ENCODE data around the gene GALNS.
"Not testable (repeated sequence)": the region's sequence is repeated elsewhere in the genome, so short reads cannot be mapped to it uniquely, and the experiment has no call there.

Gene GALNS

DNA sequence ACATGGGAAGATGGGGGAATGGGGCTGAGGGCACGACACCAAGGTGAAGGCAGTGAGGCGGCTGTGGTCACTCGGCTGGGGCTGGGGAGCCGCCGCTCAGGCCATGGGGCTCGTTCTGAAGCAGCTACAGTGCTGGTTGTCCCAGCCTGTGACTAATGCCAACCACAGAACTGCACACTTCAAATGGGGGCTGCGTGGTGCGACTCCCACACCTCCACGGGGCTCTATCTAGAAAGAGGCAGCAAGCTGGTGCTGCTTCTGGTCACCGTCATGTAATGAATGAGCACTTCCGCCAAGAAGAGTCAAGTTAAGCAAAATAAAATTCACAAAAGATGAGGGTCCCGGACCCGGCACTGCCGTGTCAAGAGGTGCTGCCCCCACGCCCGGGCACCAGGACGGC, 20.0 kb downstream of the GALNS start:
- DNase-seq (ENCODE audit: low spot score): no peak

DNA sequence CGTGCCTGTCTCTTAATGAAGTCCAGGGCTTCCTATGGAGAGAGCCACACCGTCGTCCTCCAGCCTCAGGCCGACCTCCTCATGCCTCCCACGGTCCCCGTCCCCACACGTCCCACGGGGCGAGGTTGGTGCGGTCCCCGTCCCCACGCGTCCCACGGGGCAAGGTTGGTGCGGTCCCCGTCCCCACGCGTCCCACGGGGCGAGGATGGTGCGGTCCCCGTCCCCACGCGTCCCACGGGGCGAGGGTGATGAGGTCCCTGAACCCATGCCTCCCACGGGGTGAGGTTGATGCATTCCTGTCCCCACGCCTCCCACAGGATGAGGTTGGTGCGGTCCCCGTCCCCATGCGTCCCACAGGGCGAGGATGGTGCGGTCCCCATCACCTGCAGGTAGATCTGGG, 20.9 kb downstream of the GALNS start:
- no peak for DNase-seq (ENCODE audit: low spot score)

DNA sequence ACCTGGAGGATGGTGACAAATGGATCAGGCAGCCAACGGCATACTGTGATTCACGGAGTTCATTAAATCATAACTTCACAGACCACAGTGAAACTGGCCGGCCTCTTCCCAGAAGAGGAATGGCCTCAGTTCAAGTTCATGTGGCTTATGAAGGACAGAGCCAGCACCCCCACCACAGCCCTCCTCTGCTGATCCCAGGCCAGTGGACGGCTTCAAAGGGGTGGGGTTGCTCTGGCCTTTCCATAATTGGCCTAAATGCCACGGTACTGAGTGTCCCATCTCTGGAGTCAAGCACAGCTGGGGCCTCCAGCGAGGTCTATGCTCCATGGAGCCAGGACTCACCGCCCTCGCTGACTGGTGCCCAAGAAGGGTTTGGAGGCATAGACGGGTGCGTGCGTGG, 21.4 kb downstream of the GALNS start:
- no peak for DNase-seq (ENCODE audit: low spot score)

DNA sequence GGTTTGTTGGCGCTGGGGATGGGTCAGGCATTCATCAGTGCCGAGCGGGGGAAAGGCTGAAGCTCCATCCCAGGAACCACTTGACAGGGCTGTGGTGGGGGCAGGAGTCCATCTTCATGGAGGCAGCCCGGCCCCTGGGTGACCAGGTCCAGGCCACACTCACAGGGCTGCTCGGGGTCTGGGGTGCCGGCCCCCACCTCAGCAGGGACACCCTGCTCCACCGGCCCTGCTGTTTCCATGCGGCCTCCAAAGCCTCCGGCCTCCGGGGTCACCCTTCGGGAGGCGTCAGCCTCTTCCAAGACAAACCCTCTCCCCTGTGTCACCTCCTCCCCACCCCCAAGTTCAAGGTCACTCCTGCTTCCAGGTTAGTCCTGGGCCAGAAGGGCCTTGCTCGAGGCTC, 22.1 kb downstream of the GALNS start:
- DNase-seq (ENCODE audit: low spot score): no peak

DNA sequence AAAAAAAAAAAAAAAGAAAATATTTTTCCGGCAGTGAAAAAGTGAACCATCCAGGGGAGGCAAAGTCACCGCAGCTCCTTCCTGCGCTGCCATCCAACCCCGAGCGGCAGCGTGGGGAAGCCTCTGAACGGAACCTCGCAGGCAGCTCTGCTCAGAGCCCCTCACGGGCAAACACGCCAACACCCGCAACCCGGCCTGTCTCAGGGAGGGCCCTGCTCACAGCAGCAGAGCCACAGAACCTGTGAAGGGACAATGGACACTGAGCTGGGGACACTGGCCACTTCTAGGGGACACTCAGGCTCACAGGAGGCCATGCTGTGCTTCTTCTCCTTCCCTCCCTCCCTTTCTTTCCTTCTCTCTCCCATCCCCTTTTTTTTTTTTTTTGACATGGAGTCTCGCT, 23.7 kb downstream of the GALNS start:
- DNase-seq (ENCODE audit: low spot score): no peak

DNA sequence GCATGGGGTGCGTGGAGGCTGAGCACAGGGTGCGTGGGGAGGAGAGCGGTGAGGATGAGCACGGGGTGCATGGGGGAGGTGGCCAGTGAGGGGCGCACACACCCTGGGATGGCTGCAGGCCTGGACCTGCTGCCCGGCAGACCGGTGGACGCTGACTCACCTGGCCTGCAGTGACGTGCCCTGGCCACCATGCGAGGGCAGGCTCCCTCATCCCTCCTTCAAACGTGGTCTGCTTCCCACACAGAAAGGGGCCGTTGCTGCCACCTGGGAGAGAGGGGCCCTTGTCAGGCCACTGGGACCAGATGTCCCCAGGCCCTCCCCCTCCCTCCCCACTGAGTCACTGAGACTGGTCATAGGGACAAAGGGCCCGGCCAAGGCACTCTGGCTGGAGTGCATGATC, 24.9 kb downstream of the GALNS start:
- no peak for DNase-seq (ENCODE audit: low spot score)

DNA sequence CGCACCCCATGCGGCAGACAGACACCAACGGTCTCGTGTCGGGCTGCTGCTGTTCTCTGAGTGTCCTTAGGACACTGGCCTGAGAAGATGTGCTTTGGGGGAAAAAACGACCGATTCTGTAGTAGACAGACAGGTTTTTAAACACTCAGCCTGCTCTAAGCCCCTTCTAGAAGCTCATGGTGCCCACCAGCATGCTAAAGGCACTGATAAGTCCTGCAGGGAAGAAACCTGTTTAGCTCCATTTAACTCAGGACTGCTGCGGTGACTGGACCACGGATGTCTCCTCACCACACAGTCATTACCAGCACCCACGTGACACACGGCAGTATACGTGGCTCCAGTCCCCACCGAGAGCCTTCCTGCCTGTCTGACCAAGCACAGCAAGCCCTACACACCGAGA, 26.0 kb downstream of the GALNS start:
- no peak for DNase-seq (ENCODE audit: low spot score)

DNA sequence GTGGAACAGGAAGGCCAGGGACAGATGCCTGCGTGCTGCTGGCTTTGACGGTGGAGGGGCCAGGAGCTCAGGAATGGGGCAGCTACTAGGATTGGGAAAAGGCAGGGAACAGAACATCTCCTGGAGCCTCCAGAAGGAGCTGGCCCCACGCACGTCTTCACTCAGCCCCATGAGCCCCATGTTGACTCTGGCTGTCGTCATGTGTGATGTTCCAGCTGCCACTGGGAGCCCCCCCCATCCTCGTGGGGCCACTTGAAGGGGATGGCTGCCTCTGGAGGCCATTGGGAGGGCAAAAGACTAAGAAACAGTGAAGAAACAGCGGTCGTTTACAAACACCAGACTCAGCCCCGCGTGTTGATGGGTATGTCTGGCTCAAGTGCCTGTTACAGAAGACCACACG, 26.5 kb downstream of the GALNS start:
- no peak for DNase-seq (ENCODE audit: low spot score)

DNA sequence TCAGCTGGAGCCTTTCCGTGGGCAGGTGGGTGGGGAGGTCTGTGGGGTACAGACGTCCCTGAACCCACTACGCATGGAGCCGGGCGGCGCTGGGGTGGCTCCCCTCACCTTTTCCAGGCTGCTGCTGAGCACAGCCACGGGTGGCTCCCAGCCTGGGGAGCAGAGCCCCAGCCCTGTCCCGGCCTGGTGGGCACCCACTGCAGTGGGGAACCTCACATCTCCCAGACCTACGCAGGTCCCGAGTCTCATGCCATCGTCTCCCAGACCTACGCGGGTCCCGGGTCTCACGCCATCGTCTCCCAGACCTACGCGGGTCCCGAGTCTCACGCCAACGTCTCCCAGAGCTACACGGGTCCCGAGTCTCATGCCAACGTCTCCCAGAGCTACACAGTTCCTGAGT, 28.0 kb downstream of the GALNS start:
- DNase-seq (ENCODE audit: low spot score): no peak

DNA sequence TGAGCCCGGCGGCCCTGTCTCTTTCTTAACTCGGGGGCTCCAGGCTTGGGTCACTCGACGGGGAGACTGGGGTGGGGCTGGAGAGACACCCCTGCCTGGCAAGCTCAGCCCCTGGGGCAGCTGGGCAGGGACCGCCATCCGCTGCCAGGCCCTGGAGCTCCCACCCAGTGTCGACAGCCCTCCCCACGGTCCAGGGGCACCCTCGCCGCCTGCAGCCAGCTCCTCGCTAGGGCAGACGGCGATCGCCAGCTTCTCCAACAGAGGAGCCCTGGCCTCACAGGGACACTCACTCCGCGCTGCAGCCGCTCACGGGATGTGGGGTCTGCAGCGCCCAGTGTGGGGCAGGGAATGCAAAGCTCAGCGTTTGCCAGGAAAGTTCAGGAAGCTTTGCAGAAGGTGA, 29.0 kb downstream of the GALNS start:
- no peak for DNase-seq (ENCODE audit: low spot score)

DNA sequence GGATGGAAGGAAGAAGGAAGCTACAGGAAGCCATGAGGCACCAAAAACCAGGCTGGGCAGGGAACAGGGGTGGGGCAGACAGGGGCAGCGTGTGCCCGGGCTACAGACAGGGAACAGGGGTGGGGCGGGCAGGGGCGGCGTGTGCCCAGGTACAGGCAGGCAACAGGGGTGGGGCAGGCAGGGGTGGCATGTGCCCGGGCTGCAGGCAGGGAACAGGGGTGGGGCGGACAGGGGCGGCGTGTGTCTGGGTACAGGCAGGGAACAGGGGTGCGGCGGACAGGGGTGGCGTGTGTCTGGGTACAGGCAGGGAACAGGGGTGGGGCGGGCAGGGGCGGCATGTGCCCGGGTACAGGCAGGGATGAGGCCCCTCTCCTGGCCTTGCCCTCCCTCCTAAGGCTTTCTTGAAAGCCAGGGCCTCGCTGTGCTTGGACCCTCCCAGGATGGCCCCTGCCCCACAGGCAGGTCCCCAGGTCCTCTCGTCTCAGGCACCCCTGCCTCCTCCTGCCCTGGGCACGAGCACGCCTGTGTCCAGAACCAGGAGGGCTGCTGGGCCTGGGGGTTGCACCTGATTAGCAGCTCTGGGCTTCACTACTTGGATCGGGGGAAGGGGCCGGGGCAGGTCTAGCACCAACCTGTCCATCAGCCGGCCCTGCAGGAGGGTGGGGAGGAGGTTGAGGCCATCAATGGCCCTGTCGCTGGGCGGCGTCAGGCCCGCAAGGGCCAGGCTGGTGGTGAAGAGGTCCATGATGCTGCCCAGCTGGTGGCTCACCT, 30.5 kb downstream of the GALNS start:
- DNase-seq (ENCODE audit: low spot score): no peak

DNA sequence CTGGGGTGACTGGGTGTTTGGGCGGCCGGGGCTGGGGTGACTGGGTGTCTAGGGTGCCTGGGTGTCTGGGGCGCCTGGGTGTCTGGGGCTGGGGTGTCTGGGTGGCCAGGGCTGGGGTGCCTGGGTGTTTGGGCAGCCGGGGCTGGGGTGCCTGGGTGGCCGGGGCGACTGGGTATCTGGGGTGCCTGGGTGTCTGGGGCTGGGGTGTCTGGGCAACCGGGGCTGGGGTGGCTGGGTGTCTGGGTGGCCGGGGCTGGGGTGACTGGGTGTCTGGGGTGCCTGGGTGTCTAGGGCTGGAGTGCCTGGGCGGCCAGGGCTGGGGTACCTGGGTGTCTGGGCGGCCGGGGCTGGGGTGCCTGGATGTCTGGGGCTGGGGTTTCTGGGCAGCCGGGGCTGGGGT, 31.6 kb downstream of the GALNS start:
- DNase-seq (ENCODE audit: low spot score): no peak

DNA sequence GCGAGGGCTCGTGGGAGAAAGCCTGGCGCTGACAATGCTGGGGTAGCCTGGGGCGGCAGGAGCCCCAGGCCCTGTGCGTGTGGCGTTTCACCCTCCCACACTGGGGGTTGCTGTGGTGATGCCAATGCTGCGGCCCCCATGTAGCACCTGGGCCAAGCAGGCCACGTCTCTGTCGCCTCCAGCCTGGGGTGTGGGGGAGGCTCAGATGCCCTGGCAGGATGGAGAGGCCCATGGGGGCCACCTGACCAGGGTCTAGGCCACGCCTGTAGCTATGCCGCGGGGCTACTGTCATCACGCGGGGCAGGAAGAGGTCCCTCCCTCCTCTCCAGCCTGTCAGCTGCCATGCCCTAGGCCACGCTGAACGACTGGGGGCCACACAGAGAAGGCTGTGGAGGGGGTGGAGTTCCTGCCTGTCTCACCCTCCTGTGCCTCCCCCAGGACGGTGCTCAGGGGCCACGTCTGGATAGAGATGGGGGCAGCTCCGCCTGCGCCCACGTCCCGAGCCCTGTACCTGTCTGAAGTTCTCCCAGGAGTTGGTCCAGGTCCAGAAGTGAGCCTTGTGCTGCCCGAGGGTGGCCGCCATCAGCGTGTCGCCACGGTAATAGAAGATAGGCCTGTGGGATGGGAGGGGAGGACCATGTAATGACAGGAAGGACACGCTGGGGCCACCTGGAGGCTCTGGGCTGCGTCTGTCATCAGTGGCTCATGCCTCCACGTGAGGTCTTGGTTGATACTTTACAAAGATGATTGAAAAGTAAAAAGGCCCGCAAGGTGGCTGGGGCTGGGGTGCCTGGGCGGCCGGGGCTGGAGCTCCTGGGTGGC, 32.3 kb downstream of the GALNS start:
- DNase-seq (ENCODE audit: low spot score): no peak

DNA sequence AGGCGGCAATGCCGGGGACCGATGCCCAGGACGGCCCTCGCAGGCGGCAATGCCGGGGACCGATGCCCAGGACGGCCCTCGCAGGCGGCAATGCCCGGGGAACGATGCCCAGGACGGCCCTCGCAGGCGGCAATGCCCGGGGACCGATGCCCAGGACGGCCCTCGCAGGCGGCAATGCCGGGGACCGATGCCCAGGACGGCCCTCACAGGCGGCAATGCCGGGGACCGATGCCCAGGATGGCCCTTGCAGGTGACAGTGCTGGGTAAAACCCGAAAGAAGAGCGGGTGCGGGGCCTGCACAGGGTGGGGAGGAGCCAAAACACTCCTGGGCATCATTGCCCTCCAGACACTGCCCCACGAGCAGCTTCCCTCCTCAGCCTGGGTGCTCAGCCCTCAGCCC, 33.1 kb downstream of the GALNS start:
- not testable (repeated sequence) for DNase-seq (ENCODE audit: low spot score)

DNA sequence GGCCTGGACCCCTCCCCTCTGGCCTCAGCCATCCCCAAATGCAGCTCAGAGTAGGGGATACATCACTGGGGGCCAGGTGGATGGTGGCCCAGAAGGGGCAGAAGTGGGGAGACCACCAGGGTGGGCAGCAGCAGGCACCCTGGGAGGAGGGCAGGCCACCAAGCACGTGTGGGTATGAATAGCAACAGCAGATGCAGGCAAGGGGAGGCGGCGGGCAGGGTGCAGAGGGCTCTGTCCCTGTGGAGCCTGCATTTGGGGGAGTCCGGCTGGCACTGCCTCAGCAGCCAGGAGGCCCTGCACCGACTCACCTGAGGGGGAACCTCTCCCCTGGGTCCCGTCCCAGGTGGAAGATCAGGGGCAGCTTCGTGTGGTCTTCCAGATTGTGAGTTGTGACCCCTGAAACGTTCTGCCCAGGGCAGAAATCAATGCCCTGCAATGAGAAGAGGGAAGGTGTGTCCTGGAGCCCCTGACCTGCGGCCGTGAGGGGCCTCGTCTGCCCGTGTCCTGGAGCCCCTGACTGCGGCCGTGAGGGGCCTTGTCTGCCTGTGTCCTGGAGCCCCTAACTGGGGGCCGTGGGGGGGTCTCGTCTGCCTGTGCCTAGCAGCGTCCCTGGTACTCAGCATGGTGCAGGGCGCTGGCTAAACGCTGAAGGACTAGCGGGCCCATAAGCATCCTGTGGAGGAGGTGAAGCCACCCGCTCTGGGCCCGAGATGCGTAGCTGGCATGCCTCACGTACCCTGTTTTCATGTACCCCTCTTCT, 34.3 kb downstream of the GALNS start:
- DNase-seq (ENCODE audit: low spot score): no peak

DNA sequence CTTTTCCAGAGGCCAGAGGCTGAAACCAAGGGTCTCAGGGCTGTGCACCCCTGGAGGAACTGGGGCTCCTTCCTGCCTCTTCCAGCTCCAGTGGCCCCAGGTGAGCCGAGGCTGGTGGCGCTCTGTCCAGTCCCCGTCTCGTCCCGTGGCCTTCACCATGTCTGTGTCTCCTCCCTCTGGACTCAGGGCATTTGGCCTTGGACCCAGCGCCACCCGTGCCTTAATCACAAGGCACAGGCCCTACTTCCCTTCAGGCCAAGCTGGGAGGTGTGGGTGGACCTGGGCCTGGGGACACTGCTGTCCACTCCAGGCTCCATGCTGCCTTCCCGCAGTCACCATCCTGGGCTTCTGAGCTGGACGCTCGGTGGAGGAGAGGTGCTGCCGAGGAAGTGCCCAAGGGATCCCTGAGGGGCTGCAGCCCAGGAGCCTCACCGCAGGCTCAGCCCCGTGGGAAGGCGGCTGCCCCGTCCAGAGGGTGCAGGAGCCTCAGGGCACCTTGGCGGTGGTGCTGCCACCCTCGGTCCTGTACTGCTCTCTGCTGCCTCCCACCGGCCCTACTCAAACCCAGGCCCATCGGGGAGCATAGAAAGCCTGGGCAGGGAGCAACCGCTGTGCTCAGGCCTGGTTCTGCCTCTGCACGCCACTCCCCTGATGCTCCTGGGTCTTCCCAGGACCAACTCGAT, 35.4 kb downstream of the GALNS start:
- DNase-seq (ENCODE audit: low spot score): no peak

DNA sequence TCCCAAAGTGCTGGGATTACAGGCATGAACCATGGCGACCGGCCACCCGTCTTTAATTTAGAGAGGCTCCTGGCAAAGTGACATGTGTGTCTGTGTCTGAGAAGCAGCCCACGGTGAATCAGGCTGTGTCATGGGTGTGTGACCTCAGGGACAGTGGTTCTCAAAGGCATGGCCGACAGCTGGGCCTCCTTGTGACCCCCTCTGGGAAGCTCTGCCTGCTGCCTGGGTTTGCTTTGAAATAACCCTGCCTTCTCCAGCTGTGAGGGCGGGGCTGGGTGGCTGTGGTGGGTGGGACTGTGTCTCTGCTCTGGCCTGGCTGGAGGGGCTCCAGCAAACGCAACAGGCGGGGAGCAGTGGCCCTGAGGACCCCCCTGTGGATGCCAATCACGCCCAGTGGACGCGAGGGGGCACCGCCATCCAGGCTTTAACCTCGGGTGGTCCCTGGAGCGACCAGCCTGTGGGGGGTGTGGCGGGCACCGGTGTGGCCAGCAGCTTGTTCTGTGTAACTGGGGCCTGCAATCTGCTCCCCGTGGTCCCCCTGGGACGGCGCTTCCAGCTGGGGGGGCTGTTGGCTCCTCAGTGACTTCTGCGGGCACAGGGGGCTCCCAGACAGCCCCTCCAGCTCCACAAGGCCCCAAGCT, 36.2 kb downstream of the GALNS start:
- DNase-seq (ENCODE audit: low spot score): no peak

DNA sequence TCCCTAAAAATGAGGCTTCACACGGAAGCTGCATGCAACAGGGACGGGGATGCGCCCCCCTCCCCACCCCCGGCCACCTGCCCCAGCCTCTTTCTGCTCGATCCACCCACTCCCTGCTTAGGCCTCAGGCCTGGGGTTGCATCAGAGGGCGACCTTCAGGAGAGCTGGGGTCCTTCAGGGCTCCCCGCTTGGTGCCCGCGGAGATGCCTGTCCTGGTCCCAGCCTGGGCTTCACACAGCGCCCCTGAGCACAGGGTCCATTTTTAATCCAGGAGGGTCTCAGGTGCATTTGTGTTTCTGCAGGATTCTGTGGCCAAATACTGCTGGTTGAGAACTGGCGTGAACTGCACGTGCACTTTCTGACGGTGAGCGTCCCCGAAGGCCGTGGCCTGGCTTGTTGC, 37.6 kb downstream of the GALNS start:
- DNase-seq (ENCODE audit: low spot score): no peak

DNA sequence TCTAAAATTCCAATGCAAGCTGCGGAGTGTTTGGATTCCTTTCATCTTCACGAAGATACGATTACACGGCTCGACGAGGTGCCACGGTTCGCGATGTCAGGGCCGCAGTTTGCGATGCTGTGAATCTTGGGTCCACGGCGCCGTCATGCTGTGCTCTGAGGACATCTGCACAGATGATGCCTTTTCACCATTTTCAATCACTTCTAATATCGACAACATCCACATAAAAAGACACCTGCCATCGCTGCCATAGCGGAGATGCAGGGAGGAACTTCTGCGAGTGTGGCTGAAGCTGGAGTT, 38.2 kb downstream of the GALNS start:
- DNase-seq (ENCODE audit: low spot score): no peak

DNA sequence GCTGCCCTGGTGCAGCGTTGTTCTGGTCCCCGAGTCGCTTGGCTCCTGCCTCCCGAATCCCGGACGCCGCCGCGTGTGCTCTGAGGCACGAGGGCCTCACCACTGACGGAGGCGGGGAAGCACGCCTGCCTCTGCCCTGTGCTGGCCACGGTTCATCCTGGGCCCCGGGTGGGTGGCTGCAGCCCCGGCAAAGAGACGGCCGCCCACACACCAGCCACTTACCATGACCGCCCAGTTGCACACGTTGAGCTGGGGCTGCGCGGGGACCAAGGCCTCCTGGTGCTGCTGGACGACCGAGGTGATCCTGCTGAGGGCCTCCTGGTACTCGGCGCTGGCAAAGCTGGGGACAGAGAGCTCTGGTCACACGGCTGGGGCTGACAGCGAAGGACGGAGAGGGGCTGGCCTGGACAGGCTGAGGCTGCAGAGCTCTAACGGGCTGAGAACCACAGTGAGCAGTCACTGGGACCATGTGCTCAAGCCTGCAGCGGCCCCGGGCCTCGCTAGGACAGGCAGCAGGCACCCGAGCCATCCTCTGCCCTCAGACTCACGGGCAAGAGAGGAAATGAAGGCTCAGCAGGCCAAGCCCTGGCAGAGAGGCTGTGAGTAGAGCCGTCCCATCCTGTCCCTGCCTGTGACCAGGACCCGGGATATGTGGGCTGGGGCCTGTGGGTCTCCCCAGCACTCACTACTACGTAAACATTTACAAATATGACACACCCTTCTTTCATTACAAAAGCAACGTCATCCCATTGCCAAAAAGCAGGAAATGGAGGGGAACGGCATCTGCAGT, 38.8 kb downstream of the GALNS start:
- no peak for DNase-seq (ENCODE audit: low spot score)

All from NAMALWA (cell line).